ENCODE data around the gene ARID3B.
"Not testable (repeated sequence)": the region's sequence is repeated elsewhere in the genome, so short reads cannot be mapped to it uniquely, and the experiment has no call there.

ARID3B gene

GRCh38 chr15:74573987-74574386 lies 33.0 kb downstream of the ARID3B start:
- DNase-seq: no peak

- DNase-seq: no peak
Measured at GRCh38 chr15:74578496-74578994, 37.5 kb downstream of the ARID3B start.

DNA sequence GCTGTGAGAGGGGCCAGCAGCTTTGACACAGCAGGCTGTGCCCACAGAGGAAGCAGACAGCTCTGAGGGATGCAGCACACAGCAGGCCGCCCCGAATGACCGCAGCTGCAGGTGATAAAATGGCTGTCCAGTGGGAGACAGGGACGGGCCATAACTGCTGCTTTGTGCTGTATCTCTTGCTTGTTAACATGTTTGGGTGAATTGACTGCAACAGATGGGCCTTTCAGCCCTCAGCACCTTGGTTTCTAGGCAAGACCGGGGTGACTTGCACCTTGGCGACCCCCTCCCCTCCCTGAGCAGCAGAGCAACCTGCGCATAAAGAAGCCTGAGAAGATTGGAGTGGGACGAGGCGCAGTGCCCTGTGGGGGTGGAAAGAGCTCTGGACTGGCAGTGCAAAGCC lies 38.0 kb downstream of the ARID3B start:
- DNase-seq: no peak

DNA sequence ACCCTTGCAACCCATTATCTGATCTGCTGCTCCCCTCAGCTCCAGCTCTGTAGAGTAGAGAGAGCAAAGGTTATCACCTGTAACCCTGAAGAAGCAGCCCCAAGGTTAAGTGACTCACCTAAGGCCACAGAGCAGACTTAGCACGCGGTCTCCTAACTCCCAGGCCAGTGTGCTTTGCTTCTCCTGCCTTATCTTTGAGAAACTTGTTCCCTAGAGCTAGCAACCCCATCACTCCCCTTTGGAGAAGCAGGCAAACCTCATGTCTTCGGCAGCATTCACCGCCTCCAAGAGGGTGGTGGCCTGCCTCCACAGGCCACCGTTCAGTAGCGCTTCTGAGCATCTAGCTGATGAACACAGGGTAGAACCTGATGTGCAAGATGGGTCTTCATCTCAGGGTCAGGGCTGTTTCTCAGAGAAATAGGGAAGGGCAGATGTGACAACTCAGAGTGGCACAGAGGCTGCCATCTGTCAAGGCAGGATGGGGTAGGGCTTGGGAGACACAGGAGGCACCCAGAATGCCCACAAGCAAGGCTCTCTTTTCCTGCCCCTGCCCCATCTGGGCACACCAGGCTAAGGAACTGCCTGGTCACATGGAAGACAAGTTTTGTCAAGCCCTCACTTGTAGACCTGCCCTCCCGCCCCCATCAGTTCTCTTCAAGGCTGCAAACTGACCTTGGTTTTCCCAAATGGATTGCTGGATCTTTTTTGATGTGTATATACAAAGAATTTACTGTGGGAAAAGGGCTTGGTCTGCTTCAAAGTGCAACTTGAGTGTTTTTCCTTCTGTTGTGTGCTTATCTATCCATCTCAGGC lies 39.7 kb downstream of the ARID3B start:
- DNase-seq: no peak

GRCh38 chr15:74584204-74584603 lies 43.2 kb downstream of the ARID3B start:
- DNase-seq: no peak

GRCh38 chr15:74584779-74585178 lies 43.8 kb downstream of the ARID3B start:
- DNase-seq: no peak

GRCh38 chr15:74585191-74585590 lies 44.2 kb downstream of the ARID3B start:
- DNase-seq: no peak

DNA sequence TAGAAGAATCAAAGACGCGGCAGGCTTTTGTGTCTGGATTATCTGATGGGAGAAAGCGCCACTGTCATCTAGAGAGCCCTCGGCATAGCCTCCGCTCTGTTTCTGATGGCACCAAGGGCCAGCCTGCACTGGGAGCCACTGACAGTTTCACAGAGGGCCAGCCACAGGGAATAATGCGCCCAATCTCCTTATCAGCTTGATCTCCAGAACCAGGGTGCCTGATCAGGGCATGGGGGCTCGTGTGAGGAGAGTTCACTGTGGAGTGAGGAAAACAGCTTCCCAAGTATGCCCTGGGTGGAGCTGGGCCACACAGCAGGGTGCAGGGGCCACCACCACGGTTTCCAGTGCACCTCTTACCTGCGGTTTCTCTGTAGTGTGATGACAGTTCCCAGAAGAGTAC lies 44.8 kb downstream of the ARID3B start:
- no peak for DNase-seq

DNA sequence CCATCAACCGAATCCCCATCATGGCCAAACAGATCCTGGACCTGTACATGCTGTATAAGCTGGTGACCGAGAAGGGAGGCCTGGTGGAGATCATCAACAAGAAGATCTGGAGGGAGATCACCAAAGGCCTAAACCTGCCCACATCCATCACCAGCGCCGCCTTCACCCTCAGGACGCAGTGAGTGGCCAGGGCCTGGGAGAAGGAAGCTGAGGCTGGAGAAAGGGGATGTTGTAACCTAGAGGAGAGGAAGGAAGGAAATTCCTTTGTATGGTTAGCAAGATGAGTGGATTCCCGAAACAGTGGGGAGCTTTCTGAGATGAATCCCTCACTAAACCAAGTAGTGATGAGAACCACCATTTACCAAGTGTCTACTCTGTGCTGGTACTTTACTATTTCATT lies 48.8 kb downstream of the ARID3B start:
- DNase-seq: no peak

DNA sequence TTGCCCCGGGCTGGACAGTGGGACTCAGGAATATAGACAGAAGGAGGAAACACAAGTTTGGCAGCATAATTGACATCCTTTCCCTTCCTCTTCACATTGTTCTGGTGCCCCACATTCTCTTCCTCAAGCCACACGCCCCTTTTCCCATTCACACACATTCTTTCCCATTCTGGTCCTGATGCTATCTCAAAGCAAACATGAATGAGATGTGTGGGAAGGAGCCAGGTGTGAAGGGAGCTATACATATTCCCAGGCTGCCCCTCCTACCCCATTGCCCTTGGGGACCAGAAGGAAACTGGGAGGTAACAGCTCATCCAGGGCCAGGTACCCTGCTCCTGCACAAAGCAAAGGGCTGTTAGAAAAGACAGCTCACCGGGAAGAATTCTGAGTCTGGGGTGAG lies 51.2 kb downstream of the ARID3B start:
- no peak for DNase-seq

DNA sequence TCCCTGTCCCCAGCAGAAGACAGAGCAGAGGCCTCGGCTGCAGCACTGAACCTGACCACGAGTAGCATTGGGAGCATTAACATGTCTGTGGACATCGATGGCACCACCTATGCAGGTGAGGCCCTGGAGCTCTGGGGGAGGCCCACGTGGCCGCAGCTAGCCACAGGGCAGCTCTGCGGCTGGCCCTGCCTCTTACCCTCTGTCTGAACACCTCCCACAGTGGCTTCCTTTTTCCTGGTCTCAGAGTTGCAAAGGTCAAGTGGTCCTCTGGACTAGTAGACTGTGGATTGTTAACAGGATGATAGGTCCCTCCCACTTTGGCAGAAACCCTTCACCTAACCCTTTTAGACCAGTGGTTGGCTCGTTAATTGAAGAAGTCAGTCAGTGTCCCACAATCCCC lies 52.1 kb downstream of the ARID3B start:
- no peak for DNase-seq

GRCh38 chr15:74594455-74594854 lies 53.4 kb downstream of the ARID3B start:
- DNase-seq: no peak

DNA sequence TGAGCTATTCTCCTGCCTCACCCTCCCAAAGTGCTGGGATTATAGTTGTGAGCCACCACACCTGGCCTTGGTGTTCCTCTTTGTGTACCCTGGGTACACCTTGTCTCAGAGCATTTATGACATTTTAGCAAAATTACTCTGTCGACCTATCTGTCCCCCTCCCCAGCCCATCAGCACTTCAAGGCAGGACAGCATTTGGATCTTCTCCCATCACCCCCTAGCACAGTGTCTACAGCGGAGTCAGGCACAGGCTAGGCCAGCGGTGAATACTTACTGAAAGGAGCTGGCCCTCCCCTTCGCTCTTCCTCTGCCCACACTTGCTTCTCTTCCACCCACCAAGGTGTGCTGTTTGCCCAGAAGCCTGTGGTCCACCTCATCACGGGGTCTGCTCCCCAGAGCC lies 54.3 kb downstream of the ARID3B start:
- no peak for DNase-seq

DNA sequence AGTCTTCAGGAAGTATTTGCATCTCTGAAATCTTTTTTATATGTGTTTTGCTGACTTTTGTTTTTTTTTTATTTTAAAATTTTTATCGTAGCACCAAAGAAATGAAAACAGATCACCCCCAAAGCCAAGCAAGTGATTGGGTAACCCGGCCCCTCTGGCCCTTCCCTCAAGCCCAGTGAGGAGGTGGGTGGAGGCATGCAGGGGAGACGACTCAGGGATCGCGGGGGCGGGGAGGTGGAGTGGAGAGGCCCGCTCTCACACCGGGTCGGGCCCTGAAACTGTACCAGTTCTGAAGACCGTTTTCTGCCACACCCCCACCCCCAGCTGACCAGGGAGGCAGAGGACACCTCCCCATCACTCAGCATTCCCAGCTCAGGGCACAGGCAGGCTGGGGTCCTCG lies 55.7 kb downstream of the ARID3B start:
- not testable (repeated sequence) for DNase-seq

DNA sequence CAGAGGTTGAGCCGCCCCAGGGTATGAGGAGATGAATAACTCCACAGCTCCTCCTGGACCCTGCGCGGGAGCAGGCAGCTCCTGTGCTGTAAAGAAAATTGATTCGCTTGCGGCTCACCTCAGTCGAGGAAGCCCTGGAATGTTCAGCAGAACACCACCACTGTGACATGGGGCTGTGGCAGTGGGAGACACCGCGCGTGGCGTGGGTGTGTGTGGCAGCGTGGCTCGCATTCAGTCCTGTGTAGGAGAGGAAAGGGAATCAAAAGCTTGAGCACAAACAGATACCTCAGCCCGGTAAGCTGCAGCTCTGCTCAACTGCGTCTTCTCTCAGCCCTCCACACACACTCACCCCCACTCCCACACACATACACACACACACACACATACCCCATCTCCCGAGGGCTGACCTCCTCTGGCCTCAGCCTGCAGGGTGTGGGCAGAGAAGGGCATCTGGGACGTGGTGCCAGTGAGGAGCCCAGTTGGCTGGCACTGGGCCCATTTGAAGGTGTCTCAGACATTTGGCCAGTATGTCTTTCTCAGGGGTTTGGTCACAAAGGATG lies 56.2 kb downstream of the ARID3B start:
- DNase-seq: not testable (repeated sequence)

GRCh38 chr15:74598126-74598842 lies 57.3 kb downstream of the ARID3B start:
- DNase-seq: peak; percentile 52

GRCh38 chr15:74599156-74599555 lies 58.1 kb downstream of the ARID3B start:
- no peak for DNase-seq

GRCh38 chr15:74603026-74603788 lies 62.2 kb downstream of the ARID3B start:
- DNase-seq: no peak

GRCh38 chr15:74603789-74604705 lies 63.0 kb downstream of the ARID3B start:
- DNase-seq: no peak

DNA sequence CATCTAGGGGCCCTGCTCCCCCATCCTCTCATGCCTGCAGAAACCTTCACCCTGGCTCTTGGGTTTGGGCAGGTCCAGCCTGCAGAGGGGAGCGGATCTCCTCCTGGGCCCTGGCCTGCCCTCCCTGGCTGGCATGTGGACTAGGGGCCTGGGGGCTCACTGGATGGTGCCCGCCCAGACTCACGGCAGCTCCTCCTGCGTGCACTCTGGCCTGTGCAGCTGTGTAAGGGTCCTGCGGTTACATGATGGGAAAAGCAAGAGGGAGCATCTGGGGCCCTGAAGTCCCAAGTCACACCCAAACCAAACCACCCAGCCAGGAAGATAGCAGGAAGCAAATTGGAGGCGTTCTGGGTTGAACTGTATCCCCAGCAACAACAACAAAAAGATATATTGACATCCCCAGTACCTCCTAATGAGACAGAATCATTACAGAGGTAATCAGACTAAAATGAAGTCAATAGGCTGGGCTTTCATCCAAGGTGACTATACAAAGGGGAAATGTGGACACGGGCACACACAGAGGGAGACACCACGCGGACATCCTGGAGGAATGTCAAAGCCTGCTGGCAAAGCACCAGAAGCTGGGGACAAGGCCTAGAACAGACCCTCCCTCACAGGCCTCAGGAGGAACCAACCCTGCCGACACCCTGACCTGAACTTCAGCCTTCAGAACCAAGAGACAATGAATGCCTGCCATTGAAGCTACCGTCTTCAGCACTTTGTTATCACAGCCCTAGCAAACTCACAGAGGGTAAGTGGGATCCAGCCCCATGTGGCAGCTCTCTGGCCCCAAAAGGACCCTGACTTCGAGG lies 64.2 kb downstream of the ARID3B start:
- DNase-seq: no peak

- DNase-seq: no peak
Measured at GRCh38 chr15:74605795-74606150, 64.8 kb downstream of the ARID3B start.

Data from GF-D8 (cell line).